ENCODE results near the gene SPEG. TPM values are rescaled to one million over a fixed set of nuclear protein-coding genes. Genes with fewer than 3 reads are reported as not detected.
A peak's percentile ranks its signal among the peaks of the same experiment; 100 is the strongest.
"Not testable (repeated sequence)": the region's sequence is repeated elsewhere in the genome, so short reads cannot be mapped to it uniquely, and the experiment has no call there.

Gene SPEG
- total RNA-seq, 1 experiment from 2014 or later: 23.0 TPM

- no peak for DNase-seq (ENCODE audit: low read depth)
Observed at GRCh38 chr2:219404291-219404910, 30.2 kb upstream of the SPEG start.

- no peak for DNase-seq (ENCODE audit: low read depth)
Observed at GRCh38 chr2:219404954-219405353, 29.7 kb upstream of the SPEG start.

DNA sequence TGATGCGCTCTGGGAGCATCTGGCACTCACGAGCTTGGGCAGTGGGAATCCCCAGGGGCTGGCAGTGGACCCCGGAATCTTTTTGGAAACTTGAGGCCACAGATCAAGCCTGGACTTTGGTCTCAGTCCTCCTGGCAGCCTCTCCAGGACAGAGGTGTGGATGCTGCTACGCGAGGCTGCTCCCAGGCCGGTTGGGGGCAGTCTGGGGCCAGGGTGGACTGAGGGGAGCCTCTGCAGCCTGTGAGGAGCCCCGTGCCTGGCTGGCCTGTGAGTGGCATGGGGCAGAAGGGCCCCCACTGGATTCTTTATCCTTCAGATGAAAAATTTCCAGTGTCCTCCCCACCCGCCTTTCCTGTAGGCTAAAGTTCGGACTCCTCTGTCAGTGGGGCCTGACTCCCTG is 29.2 kb upstream of the SPEG start:
- DNase-seq (ENCODE audit: low read depth): no peak

- DNase-seq (ENCODE audit: low read depth): no peak
Observed at GRCh38 chr2:219405958-219406860, 28.4 kb upstream of the SPEG start.

DNA sequence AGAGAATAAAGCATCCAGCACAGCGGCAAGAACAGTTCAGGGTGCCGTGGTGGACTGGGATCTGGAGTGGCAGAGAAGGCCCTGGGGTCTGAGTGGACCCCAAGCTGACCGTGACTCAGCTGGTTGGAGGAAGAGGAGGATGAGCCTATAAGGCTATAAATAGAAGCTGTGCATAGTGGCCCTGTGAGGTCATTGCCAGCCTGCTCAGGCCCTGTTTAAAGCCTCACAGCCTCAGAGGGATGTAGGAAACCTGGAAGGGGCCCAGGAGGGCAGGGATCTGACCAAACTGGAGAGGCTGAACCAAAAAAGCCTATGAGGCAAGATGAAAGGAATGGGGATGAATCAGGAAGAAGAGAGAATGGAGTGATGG is 27.8 kb upstream of the SPEG start:
- DNase-seq (ENCODE audit: low read depth): peak; percentile 91

- DNase-seq (ENCODE audit: low read depth): not testable (repeated sequence)
Observed at GRCh38 chr2:219407343-219407742, 27.3 kb upstream of the SPEG start.

- DNase-seq (ENCODE audit: low read depth): no peak
Observed at GRCh38 chr2:219408204-219408603, 26.4 kb upstream of the SPEG start.

GRCh38 chr2:219408631-219409030 is 26.0 kb upstream of the SPEG start:
- DNase-seq (ENCODE audit: low read depth): no peak

DNA sequence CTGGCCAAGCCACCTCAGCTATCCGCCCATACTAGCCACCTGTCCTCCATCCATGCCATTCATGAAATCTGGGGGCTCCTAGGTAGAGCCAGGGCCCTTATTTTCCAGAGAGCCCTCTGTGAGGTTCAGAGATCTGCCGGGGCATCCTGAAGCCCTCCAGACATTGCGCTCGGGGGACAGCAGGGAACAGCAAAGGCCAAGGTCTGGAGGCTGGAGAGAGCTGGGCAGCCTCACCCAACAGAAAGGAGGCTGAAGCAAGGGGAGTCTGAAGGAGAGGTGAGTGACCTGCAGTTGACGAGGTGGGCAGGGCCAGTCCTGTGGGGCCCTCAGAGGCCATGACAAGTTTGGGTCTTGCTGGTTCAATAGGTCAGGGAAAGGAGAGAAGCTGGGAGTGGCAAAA is 25.0 kb upstream of the SPEG start:
- DNase-seq (ENCODE audit: low read depth): no peak

- no peak for DNase-seq (ENCODE audit: low read depth)
Observed at GRCh38 chr2:219410390-219410789, 24.3 kb upstream of the SPEG start.

- no peak for DNase-seq (ENCODE audit: low read depth)
Observed at GRCh38 chr2:219414857-219415256, 19.8 kb upstream of the SPEG start.

DNA sequence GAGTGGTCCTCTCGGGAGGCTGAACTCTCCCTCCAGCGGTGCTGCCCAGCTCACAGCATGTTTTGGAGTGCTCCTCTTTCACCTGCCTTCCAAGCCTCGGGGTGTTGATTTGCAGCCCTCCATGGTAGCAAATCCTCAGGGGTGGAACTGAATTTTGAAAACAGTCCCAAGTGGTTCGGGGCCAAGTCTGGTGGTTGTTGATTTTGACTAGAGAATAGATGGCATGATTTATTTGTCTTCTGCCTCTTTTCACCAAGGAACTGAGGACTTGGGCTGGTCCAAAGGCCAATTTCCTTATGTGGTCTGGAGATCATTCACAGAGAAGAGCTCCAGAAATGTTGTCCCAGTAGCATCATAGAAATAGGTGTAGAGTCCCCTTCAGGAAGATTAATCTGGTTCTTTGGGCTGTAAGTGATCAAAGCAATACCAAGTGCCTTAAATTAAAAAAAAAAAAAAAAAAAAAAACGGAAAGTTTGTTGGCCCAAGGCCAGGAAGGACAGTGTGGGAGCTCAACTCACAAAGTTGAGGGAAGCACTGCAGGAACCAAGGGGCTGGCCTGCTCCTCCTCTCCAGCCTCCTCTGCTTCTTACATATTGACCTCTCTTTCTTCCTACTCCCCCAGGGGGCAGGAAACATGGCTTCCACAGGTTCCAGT is 18.9 kb upstream of the SPEG start:
- DNase-seq (ENCODE audit: low read depth): no peak

DNA sequence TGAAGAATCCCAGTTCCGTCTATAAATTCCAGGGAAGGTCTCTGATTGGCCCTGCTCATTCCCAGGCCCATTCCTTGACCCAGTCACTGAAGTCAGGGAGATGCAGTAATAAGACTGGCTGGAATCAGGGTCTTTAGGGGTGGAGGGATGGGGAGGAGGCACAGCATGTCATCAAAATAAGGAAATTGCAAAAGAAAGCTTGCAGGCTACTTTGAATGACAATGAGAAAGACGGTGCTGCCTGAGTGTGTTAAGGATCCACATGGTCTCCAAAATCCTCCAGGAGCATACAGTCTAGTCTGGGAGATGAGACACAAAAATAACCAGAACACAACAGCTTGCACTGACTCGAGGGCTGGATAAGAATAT is 18.4 kb upstream of the SPEG start:
- DNase-seq (ENCODE audit: low read depth): no peak

- no peak for DNase-seq (ENCODE audit: low read depth)
Observed at GRCh38 chr2:219416938-219417337, 17.7 kb upstream of the SPEG start.

DNA sequence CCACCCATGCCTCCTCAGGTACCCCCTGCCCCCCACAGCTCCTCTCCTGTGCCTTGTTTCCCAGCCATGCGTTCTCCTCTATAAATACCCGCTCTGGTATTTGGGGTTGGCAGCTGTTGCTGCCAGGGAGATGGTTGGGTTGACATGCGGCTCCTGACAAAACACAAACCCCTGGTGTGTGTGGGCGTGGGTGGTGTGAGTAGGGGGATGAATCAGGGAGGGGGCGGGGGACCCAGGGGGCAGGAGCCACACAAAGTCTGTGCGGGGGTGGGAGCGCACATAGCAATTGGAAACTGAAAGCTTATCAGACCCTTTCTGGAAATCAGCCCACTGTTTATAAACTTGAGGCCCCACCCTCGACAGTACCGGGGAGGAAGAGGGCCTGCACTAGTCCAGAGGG is 17.3 kb upstream of the SPEG start:
- no peak for DNase-seq (ENCODE audit: low read depth)

- DNase-seq (ENCODE audit: low read depth): no peak
Observed at GRCh38 chr2:219418155-219419011, 16.3 kb upstream of the SPEG start, which contains the start of gene DES. DES (plus strand) TSS chr2:219418377; CDS start chr2:219418463, 86 bp downstream.

- DNase-seq (ENCODE audit: low read depth): no peak
Observed at GRCh38 chr2:219419012-219419324, 15.7 kb upstream of the SPEG start.

- no peak for DNase-seq (ENCODE audit: low read depth)
Observed at GRCh38 chr2:219419331-219420197, 15.1 kb upstream of the SPEG start.

GRCh38 chr2:219420687-219421086 is 14.0 kb upstream of the SPEG start:
- DNase-seq (ENCODE audit: low read depth): no peak

DNA sequence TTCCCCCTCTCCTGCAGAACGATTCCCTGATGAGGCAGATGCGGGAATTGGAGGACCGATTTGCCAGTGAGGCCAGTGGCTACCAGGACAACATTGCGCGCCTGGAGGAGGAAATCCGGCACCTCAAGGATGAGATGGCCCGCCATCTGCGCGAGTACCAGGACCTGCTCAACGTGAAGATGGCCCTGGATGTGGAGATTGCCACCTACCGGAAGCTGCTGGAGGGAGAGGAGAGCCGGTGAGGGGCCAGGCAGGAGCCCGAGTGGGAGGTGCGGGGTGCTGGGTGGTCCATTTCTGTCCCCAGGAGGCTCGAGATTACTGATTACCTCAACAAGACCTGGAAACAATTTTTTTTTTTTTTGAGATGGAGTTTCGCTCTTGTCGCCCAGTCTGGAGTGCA is 13.3 kb upstream of the SPEG start:
- no peak for DNase-seq (ENCODE audit: low read depth)
